Mesenchymal stem cell (in vitro differentiated cells and primary cell): ENCODE measurements around the gene NLRP3. TPM values are rescaled to one million over a fixed set of nuclear protein-coding genes. Genes with fewer than 3 reads are reported as not detected.
A peak's percentile ranks its signal among the peaks of the same experiment; 100 is the strongest.
"Not testable (repeated sequence)": the region's sequence is repeated elsewhere in the genome, so short reads cannot be mapped to it uniquely, and the experiment has no call there.

Source experiments
- DNase-seq: peaks from one replicate; pipeline ENCODE4 v3.0.0-alpha.2; 2013
- H2AFZ ChIP-seq: one replicate; pipeline ENCODE4 v1.6.1; 2013; ENCODE audit warnings: low read depth, mild to moderate bottlenecking, control low read depth, inconsistent platforms, low read length, moderate library complexity
- H2AK5ac ChIP-seq: 2 replicates; pipeline ENCODE4 v1.6.1; 2013; ENCODE audit warnings: low read length, moderate library complexity, mild to moderate bottlenecking, inconsistent platforms; ENCODE audit not compliant: severe bottlenecking
- H2BK120ac ChIP-seq: one replicate; pipeline ENCODE4 v1.6.1; 2013; ENCODE audit warnings: low read depth, mild to moderate bottlenecking, inconsistent platforms, low read length, moderate library complexity
- H2BK12ac ChIP-seq, 2 experiments: one replicate each; pipeline ENCODE4 v1.6.1; 2013; ENCODE audit warnings: inconsistent platforms in 2 of 2, low read length in 2 of 2, mild to moderate bottlenecking in 2 of 2, moderate library complexity in 2 of 2, control low read depth in 1 of 2
- H2BK15ac ChIP-seq: one replicate; pipeline ENCODE4 v1.6.1; 2013; ENCODE audit warnings: mild to moderate bottlenecking, low read depth, inconsistent platforms; ENCODE audit not compliant: poor library complexity, severe bottlenecking
- H2BK5ac ChIP-seq: 2 replicates; pipeline ENCODE4 v1.6.1; 2013; ENCODE audit warnings: low read depth, mild to moderate bottlenecking, low read length, control low read depth, inconsistent platforms; ENCODE audit not compliant: poor library complexity, severe bottlenecking
- H3K14ac ChIP-seq, 2 experiments: one replicate each; pipeline ENCODE4 v1.6.1; 2013; ENCODE audit warnings: inconsistent platforms in 2 of 2, low read length in 2 of 2, control low read depth in 1 of 2, mild to moderate bottlenecking in 1 of 2, moderate library complexity in 1 of 2
- H3K18ac ChIP-seq, 2 experiments: one replicate each; pipeline ENCODE4 v1.6.1; 2013; ENCODE audit warnings: inconsistent platforms in 2 of 2, low read length in 2 of 2, control low read depth in 1 of 2, low read depth in 1 of 2, mild to moderate bottlenecking in 1 of 2
- H3K23ac ChIP-seq, 2 experiments: one replicate each; pipeline ENCODE4 v1.6.1; 2013; ENCODE audit warnings: inconsistent platforms in 2 of 2, low read length in 2 of 2, mild to moderate bottlenecking in 2 of 2, moderate library complexity in 2 of 2, control low read depth in 1 of 2
- H3K27ac ChIP-seq: 2 replicates; pipeline ENCODE4 v1.5.1; 2013; ENCODE audit warnings: mild to moderate bottlenecking, moderate library complexity, low read length, control low read depth, inconsistent platforms; ENCODE audit not compliant: poor library complexity, severe bottlenecking
- H3K27me3 ChIP-seq, 2 experiments: 2 replicates each; pipeline versions ENCODE4 v1.6.1 to v1.7.0; 2013; ENCODE audit warnings: low read length in 2 of 2, mild to moderate bottlenecking in 2 of 2, moderate library complexity in 2 of 2, control low read depth in 1 of 2, inconsistent platforms in 1 of 2; ENCODE audit not compliant: control insufficient read depth in 1 of 2, insufficient read depth in 1 of 2
- H3K36me3 ChIP-seq, 2 experiments: 2 replicates each; pipeline versions ENCODE4 v1.6.1 to v1.7.0; 2013; ENCODE audit warnings: low read length in 2 of 2, control low read depth in 1 of 2, inconsistent platforms in 1 of 2, low read depth in 1 of 2, mild to moderate bottlenecking in 1 of 2; ENCODE audit not compliant: insufficient read depth in 2 of 2, control insufficient read depth in 1 of 2
- H3K4ac ChIP-seq, 2 experiments: one replicate each; pipeline ENCODE4 v1.6.1; 2013; ENCODE audit warnings: inconsistent platforms in 2 of 2, low read length in 2 of 2, mild to moderate bottlenecking in 2 of 2, moderate library complexity in 2 of 2, control low read depth in 1 of 2, low read depth in 1 of 2
- H3K4me1 ChIP-seq: 2 replicates; pipeline ENCODE4 v1.6.1; 2013; ENCODE audit warnings: low read depth, low read length, control low read depth; ENCODE audit not compliant: control insufficient read depth, insufficient read depth
- H3K4me2 ChIP-seq: 2 replicates; pipeline ENCODE4 v1.6.1; 2013; ENCODE audit warnings: low read length, mild to moderate bottlenecking, inconsistent platforms; ENCODE audit not compliant: poor library complexity, severe bottlenecking
- H3K4me3 ChIP-seq, 2 experiments: 2 replicates each; pipeline versions ENCODE4 v1.5.1 to v1.7.0; 2013; ENCODE audit warnings: low read length in 2 of 2, mild to moderate bottlenecking in 2 of 2, control low read depth in 1 of 2, low read depth in 1 of 2; ENCODE audit not compliant: insufficient read depth in 1 of 2
- H3K79me1 ChIP-seq: replicated peaks from 2 replicates; pipeline ENCODE4 v1.6.1; 2013; ENCODE audit warnings: mild to moderate bottlenecking, control low read depth, low read length, inconsistent platforms; ENCODE audit not compliant: poor library complexity, severe bottlenecking
- H3K9ac ChIP-seq: 2 replicates; pipeline ENCODE4 v1.7.0; 2013; ENCODE audit warnings: mild to moderate bottlenecking, low read length, moderate library complexity
- H3K9me3 ChIP-seq: 2 replicates; pipeline ENCODE4 v1.7.0; 2013; ENCODE audit warnings: mild to moderate bottlenecking, low read length; ENCODE audit not compliant: control insufficient read depth
- H4K8ac ChIP-seq: one replicate; pipeline ENCODE4 v1.6.1; 2013; ENCODE audit warnings: inconsistent platforms, mild to moderate bottlenecking, low read length, moderate library complexity
- H4K91ac ChIP-seq: one replicate; pipeline ENCODE4 v1.6.1; 2013; ENCODE audit warnings: mild to moderate bottlenecking, low read length, inconsistent platforms
- WGBS: methylation state at CpG from one replicate; pipeline ENCODE4 v1.1.7; 2013; ENCODE audit warnings: mixed read lengths; 5-methylcytosine and 5-hydroxymethylcytosine counted together
- polyA plus RNA-seq, 2 experiments: library from polyadenylated mRNA; stranded (reverse); fragments of 200-250 nt; gene quantifications; one replicate each; pipeline ENCODE4 v1.2.3, GENCODE V29; 2013

Gene NLRP3
- polyA plus RNA-seq (2013, experiment 1 of 2), result 0.03 TPM
- polyA plus RNA-seq (2013, experiment 2 of 2), result 0.03 TPM

DNA sequence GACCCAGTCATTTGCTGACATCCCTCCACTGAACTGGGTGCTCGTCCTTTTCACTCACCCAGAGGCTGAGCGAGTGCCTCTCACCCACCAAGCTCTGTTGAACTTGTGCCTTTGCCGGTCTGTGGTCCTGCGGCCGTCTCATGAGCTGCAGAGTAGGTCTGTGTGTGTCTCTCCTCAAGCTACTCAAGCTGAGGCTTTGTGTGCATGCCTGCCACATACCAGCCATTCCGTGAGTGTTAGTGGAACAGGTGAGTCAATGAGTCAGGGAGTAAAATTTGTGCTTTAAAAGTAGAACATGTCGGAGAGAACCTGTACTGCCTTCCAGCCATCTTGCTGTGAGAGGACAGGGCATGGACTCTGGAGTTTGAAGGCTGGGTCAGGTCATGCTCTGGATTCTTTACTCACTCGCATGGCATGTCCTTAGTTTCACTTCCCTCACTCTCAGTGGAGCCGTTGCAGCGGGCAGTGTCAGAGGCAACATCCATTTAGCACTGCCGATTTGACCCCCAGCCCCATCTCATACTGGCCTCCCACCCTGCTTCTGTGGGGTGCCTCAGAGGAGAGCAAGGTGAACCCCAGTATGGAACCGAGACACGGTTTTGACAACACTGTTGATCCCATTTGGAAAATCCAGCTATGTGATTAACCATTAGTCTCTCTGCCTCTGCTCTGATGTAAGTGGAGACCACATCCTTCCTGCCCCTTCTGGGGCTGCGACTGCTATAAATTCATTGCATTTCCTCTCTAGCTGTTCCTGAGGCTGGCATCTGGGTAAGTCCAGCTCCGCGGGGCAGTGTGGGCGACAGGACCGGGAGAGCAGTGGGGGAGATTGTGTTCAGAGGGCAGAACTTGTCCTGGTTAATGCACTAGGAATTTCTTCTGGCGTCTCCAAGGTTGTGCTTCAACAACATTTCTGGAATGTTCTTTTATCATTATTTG is at the start of gene NLRP3:
Gene NLRP3 (plus strand): TSS at position 751 of the 939 bp plus-strand sequence. CDS start 2,628 bp downstream, outside the sequence.
- Histone ChIP-seq H4K8ac (no peak within 1 kb of the TSS), H3K23ac (no peak within 1 kb of the TSS), H3K18ac (no peak within 1 kb of the TSS), H2AFZ (no peak within 1 kb of the TSS), H3K4me1 (no peaks in the 10 kb centered on the region), H3K9me3 (no peaks in the 10 kb centered on the region), H3K4me3 (no peak within 1 kb of the TSS), H3K36me3 (no peaks in the 10 kb centered on the region), H4K91ac (no peak within 1 kb of the TSS), H3K4ac (no peak within 1 kb of the TSS), H2BK15ac (no peak within 1 kb of the TSS), H3K4me2 (no peak within 1 kb of the TSS), H3K27ac (no peak within 1 kb of the TSS), H3K27me3 (no peaks in the 10 kb centered on the region), H3K9ac (no peak within 1 kb of the TSS), H2BK5ac (no peak within 1 kb of the TSS), H3K79me1 (no peaks in the 10 kb centered on the region), H2BK120ac (no peak within 1 kb of the TSS), H2AK5ac (no peak within 1 kb of the TSS), H2BK12ac (no peak within 1 kb of the TSS), H3K14ac (no peak within 1 kb of the TSS)
- 76% methylated on average over 19 of the region's 19 CpGs for WGBS
- DNase-seq, result no peak

DNA sequence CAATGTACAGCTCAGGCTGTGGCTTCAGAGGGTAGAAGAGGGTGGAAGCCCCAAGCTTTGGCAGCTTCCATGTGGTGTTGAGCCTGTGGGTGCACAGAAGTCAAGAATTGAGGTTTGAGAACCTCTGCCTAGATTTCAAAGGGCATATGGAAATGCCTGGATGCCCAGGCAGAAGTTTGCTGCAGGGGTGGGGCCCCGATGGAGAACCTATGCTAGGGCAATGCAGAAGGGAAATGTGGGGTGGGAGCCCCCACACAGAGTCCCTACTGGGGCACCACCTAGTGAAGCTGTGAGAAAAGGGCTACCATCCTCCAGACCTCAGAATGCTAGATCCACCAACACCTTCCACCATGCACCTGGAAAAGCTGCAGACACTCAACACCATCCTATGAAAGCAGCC is 49.6 kb upstream of the NLRP3 start:
- not testable (repeated sequence) for H3K14ac ChIP-seq

GRCh38 chr1:247366926-247367645 is 48.9 kb upstream of the NLRP3 start:
- Histone ChIP-seq H3K4me3 (no peak overlapping the region), H3K4me1 (no peaks in the 10 kb centered on the region), H2BK5ac (no peak overlapping the region), H3K4me2 (no peak overlapping the region), H3K18ac (no peak overlapping the region), H2BK120ac (no peak overlapping the region), H2AFZ (no peak overlapping the region), H3K9me3 (no peaks in the 10 kb centered on the region), H4K8ac (no peak overlapping the region), H2AK5ac (no peak overlapping the region), H2BK12ac (no peak overlapping the region), H3K27me3 (peaks cover 0 to 8% of the 10 kb centered on the region in 2 experiments), H3K9ac (no peak overlapping the region), H2BK15ac (no peak overlapping the region), H3K23ac (no peak overlapping the region), H3K14ac (no peak overlapping the region), H3K36me3 (no peaks in the 10 kb centered on the region), H3K27ac (no peak overlapping the region), H4K91ac (no peak overlapping the region), H3K79me1 (no peaks in the 10 kb centered on the region), H3K4ac (no peak overlapping the region)
- WGBS, result 87% methylated on average over 3 of the region's 4 CpGs
- no peak for DNase-seq

More for the DNA sequence above, 49.6 kb upstream of the NLRP3 start:
- not testable (repeated sequence) for H2AFZ ChIP-seq, H2BK12ac ChIP-seq, H3K9ac ChIP-seq, H3K4me2 ChIP-seq, H3K4me3 ChIP-seq, H4K8ac ChIP-seq, H2BK15ac ChIP-seq, H2BK120ac ChIP-seq, H3K4ac ChIP-seq, H3K27ac ChIP-seq, H3K9me3 ChIP-seq, DNase-seq, H2BK5ac ChIP-seq, H3K18ac ChIP-seq, H3K4me1 ChIP-seq, H3K79me1 ChIP-seq, H2AK5ac ChIP-seq, H4K91ac ChIP-seq, H3K36me3 ChIP-seq, H3K23ac ChIP-seq, H3K27me3 ChIP-seq
- 86% methylated on average over 1 of the region's 1 CpG for WGBS

GRCh38 chr1:247367786-247368422 is 48.1 kb upstream of the NLRP3 start:
- H3K27ac ChIP-seq, result no peak overlapping the region
- H4K8ac ChIP-seq, result no peak overlapping the region
- H2BK5ac ChIP-seq, result no peak overlapping the region
- H3K79me1 ChIP-seq, result no peaks in the 10 kb centered on the region
- 72% methylated on average over 6 of the region's 6 CpGs for WGBS
- no peak overlapping the region for H3K18ac ChIP-seq
- H2AK5ac ChIP-seq, result no peak overlapping the region
- no peak overlapping the region for H2BK15ac ChIP-seq
- no peak overlapping the region for H2BK120ac ChIP-seq
- no peak overlapping the region for H3K9ac ChIP-seq
- no peak overlapping the region for H2AFZ ChIP-seq
- no peak overlapping the region for H3K4me2 ChIP-seq
- no peaks in the 10 kb centered on the region for H3K4me1 ChIP-seq
- no peak overlapping the region for H3K4ac ChIP-seq
- H3K14ac ChIP-seq, result no peak overlapping the region
- H4K91ac ChIP-seq, result no peak overlapping the region
- H2BK12ac ChIP-seq, result no peak overlapping the region
- no peaks in the 10 kb centered on the region for H3K36me3 ChIP-seq
- H3K23ac ChIP-seq, result no peak overlapping the region
- no peak overlapping the region for H3K4me3 ChIP-seq
- H3K9me3 ChIP-seq, result no peaks in the 10 kb centered on the region
- H3K27me3 ChIP-seq, result peaks cover 0 to 8% of the 10 kb centered on the region in 2 experiments
- DNase-seq, result peak; percentile 71
